Endothelial cell (in vitro differentiated cells): Measurements from ENCODE around the gene DACT1. TPM values are rescaled to one million over a fixed set of nuclear protein-coding genes. Genes with fewer than 3 reads are reported as not detected.

ENCODE experiments used
- DNase-seq: peaks from one replicate; pipeline ENCODE4 v3.0.0; 2021; ENCODE audit warnings: low spot score
- H3K27ac Mint-ChIP-seq: one replicate; pipeline ENCODE4 v1.8.0; 2021; ENCODE audit warnings: mixed read lengths, inconsistent platforms; ENCODE audit not compliant: unreplicated experiment
- H3K27me3 Mint-ChIP-seq: one replicate; pipeline ENCODE4 v1.8.0; 2021; ENCODE audit warnings: mild to moderate bottlenecking, moderate library complexity, mixed read lengths, inconsistent platforms; ENCODE audit not compliant: unreplicated experiment
- H3K36me3 Mint-ChIP-seq: one replicate; pipeline ENCODE4 v1.8.0; 2021; ENCODE audit warnings: mild to moderate bottlenecking, low read depth, mixed read lengths, inconsistent platforms; ENCODE audit not compliant: unreplicated experiment
- H3K4me1 Mint-ChIP-seq: one replicate; pipeline ENCODE4 v1.8.0; 2021; ENCODE audit warnings: mild to moderate bottlenecking, mixed read lengths, inconsistent platforms; ENCODE audit not compliant: unreplicated experiment
- H3K4me3 Mint-ChIP-seq: one replicate; pipeline ENCODE4 v1.8.0; 2021; ENCODE audit warnings: mild to moderate bottlenecking, mixed read lengths, inconsistent platforms; ENCODE audit not compliant: unreplicated experiment
- H3K9me3 Mint-ChIP-seq: one replicate; pipeline ENCODE4 v1.8.0; 2021; ENCODE audit warnings: mixed read lengths, inconsistent platforms; ENCODE audit not compliant: unreplicated experiment
- CTCF ChIP-seq: fragments of 200-600 bp; sonication (generic); IDR thresholded peaks from one replicate; pipeline ENCODE4 v1.5.0; 2021; ENCODE audit warnings: antibody characterized with exemption; ENCODE audit not compliant: unreplicated experiment
- total RNA-seq: library from RNA; stranded (reverse); fragmentation: NEBNext Ultra II Directional; extraction: Animal tissue kit (Norgen Biotek cat#: 25700); gene quantifications from one replicate; pipeline ENCODE4 v1.2.1, GENCODE V29; 2021; ENCODE audit not compliant: unreplicated experiment

DACT1 gene
- total RNA-seq, 1 donor from 2014 or later, result 2.0 TPM

GRCh38 chr14:58634406-58635090, 3.2 kb upstream of the DACT1 start:
- TF ChIP-seq CTCF, result no peak
- no peaks in the 10 kb centered on the region for H3K36me3 Mint-ChIP-seq
- H3K9me3 Mint-ChIP-seq, result no peaks in the 10 kb centered on the region
- H3K4me3 Mint-ChIP-seq, result no peak overlapping the region
- H3K27ac Mint-ChIP-seq, result no peak overlapping the region
- no peak for DNase-seq
- H3K4me1 Mint-ChIP-seq, result peaks cover 29% of the 10 kb centered on the region
- H3K27me3 Mint-ChIP-seq, result peaks cover 20% of the 10 kb centered on the region

- no peak for TF ChIP-seq CTCF
- Mint-ChIP-seq H3K4me1 (peaks cover 32% of the 10 kb centered on the region), H3K9me3 (no peaks in the 10 kb centered on the region), H3K27me3 (peaks cover 20% of the 10 kb centered on the region), H3K27ac (no peak overlapping the region), H3K4me3 (no peak overlapping the region), H3K36me3 (no peaks in the 10 kb centered on the region)
- no peak for DNase-seq
Measured at GRCh38 chr14:58635091-58635830, 2.5 kb upstream of the DACT1 start.

GRCh38 chr14:58636129-58636528, 1.6 kb upstream of the DACT1 start:
- Mint-ChIP-seq H3K27me3 (peaks cover 20% of the 10 kb centered on the region), H3K27ac (no peak overlapping the region), H3K4me1 (peaks cover 32% of the 10 kb centered on the region), H3K4me3 (no peak overlapping the region), H3K9me3 (no peaks in the 10 kb centered on the region), H3K36me3 (no peaks in the 10 kb centered on the region)
- no peak for TF ChIP-seq CTCF
- no peak for DNase-seq

GRCh38 chr14:58637040-58637390, 747 bp upstream of the DACT1 start:
- no peaks in the 10 kb centered on the region for H3K9me3 Mint-ChIP-seq
- TF ChIP-seq CTCF, result no peak
- DNase-seq, result no peak
- H3K36me3 Mint-ChIP-seq, result no peaks in the 10 kb centered on the region
- peaks cover 17% of the 10 kb centered on the region for H3K27me3 Mint-ChIP-seq
- peak overlapping the region; percentile 92 for H3K4me3 Mint-ChIP-seq
- no peak overlapping the region for H3K27ac Mint-ChIP-seq
- H3K4me1 Mint-ChIP-seq, result peaks cover 32% of the 10 kb centered on the region
